ENCODE data around the gene KIAA2012.

Gene KIAA2012

GRCh38 chr2:202026507-202026906 is 46.5 kb upstream of the KIAA2012 start:
- no peak for ATAC-seq
- TF ChIP-seq RARB (CRISPR knock-in tag; IDR thresholded peaks at IDR 0.05) (no peak), ZC3H10 (CRISPR knock-in tag; IDR thresholded peaks at IDR 0.05) (no peak), ZNF565 (CRISPR knock-in tag; conservative IDR thresholded peaks at IDR 0.05; ENCODE audit: low read depth) (no peak), ESRRG (CRISPR knock-in tag; IDR thresholded peaks at IDR 0.05) (no peak), TCF4 (CRISPR knock-in tag; IDR thresholded peaks at IDR 0.05; ENCODE audit: borderline replicate concordance) (no peak), SNAI2 (CRISPR knock-in tag; IDR thresholded peaks at IDR 0.05) (no peak), PPARA (CRISPR knock-in tag; IDR thresholded peaks at IDR 0.05; ENCODE audit: borderline replicate concordance) (no peak), GLIS3 (CRISPR knock-in tag; IDR thresholded peaks at IDR 0.05) (no peak), ARNTL (CRISPR knock-in tag; IDR thresholded peaks at IDR 0.05; ENCODE audit: borderline replicate concordance, low read depth) (no peak), TSHZ2 (CRISPR knock-in tag; IDR thresholded peaks at IDR 0.05) (no peak), BACH2 (CRISPR knock-in tag; IDR thresholded peaks at IDR 0.05; ENCODE audit: borderline replicate concordance) (no peak), PATZ1 (CRISPR knock-in tag; IDR thresholded peaks at IDR 0.05; ENCODE audit: borderline replicate concordance) (no peak)

- ATAC-seq, result no peak
- TF ChIP-seq ZNF70 (CRISPR knock-in tag; IDR thresholded peaks at IDR 0.05) (no peak), CREB5 (CRISPR knock-in tag; IDR thresholded peaks at IDR 0.05; ENCODE audit: low read depth) (no peak), GLIS3 (CRISPR knock-in tag; IDR thresholded peaks at IDR 0.05) (no peak), TCF4 (CRISPR knock-in tag; IDR thresholded peaks at IDR 0.05; ENCODE audit: borderline replicate concordance) (no peak), CSRNP3 (CRISPR knock-in tag; IDR thresholded peaks at IDR 0.05) (no peak), ARNTL (CRISPR knock-in tag; IDR thresholded peaks at IDR 0.05; ENCODE audit: borderline replicate concordance, low read depth) (no peak), ZFP30 (CRISPR knock-in tag; IDR thresholded peaks at IDR 0.05) (no peak), ZFP3 (CRISPR knock-in tag; IDR thresholded peaks at IDR 0.05) (no peak), PATZ1 (CRISPR knock-in tag; IDR thresholded peaks at IDR 0.05; ENCODE audit: borderline replicate concordance) (no peak), ZNF565 (CRISPR knock-in tag; conservative IDR thresholded peaks at IDR 0.05; ENCODE audit: low read depth) (no peak), TSHZ2 (CRISPR knock-in tag; IDR thresholded peaks at IDR 0.05) (no peak), ZNF8 (CRISPR knock-in tag; IDR thresholded peaks at IDR 0.05) (no peak), SNAI2 (CRISPR knock-in tag; IDR thresholded peaks at IDR 0.05) (no peak), CSDC2 (CRISPR knock-in tag; IDR thresholded peaks at IDR 0.05) (no peak), RARB (CRISPR knock-in tag; IDR thresholded peaks at IDR 0.05) (no peak), ISL1 (CRISPR knock-in tag; IDR thresholded peaks at IDR 0.05) (no peak; the same call in 1 of the 2 replicates), ESRRG (CRISPR knock-in tag; IDR thresholded peaks at IDR 0.05) (no peak), POU6F1 (CRISPR knock-in tag; IDR thresholded peaks at IDR 0.05; ENCODE audit: borderline replicate concordance, low read depth) (no peak), TOX (CRISPR knock-in tag; IDR thresholded peaks at IDR 0.05; ENCODE audit: borderline replicate concordance) (no peak)
Observed at GRCh38 chr2:202030691-202031090, 42.4 kb upstream of the KIAA2012 start.
